Caco-2 (cell line): ENCODE data around the gene D2HGDH. TPM values are rescaled to one million over a fixed set of nuclear protein-coding genes. Genes with fewer than 3 reads are reported as not detected.

Experiments
- BruUV-seq: library from RNA; stranded (reverse); fragments of 400-500 nt; replicated peaks from 2 replicates; lab custom pipeline; 2021; lab: Mats Ljungman, UMichigan
- CTCF ChIA-PET: fragments of 300-600 bp; sonication (Branson Sonifier 250); formaldehyde crosslinking; loops from one replicate; lab custom pipeline; 2022; ENCODE audit warnings: antibody characterized with exemption; lab: Charles Lee
- POLR2A ChIA-PET: fragments of 300-600 bp; sonication (Branson Sonifier 250); formaldehyde crosslinking; loops from one replicate; lab custom pipeline; 2022; ENCODE audit warnings: antibody characterized with exemption; lab: Charles Lee
- DNase-seq, 2 experiments: peaks; one replicate each; pipeline versions ENCODE4 v3.0.0 to v3.0.0-alpha.2; 2020 to 2022
- H3K27me3 ChIP-seq: replicated peaks from 2 replicates; pipeline ENCODE4 v1.6.0; 2011; ENCODE audit warnings: low read length; ENCODE audit not compliant: control insufficient read depth, insufficient read depth
- H3K36me3 ChIP-seq: 2 replicates; pipeline ENCODE4 v1.5.1; 2011; ENCODE audit warnings: low read length; ENCODE audit not compliant: control insufficient read depth, insufficient read depth
- H3K4me1 ChIP-seq: fragments of 250-450 bp; sonication (Bioruptor Pico); 2 replicates; pipeline ENCODE4 v1.5.1; 2020; ENCODE audit warnings: mild to moderate bottlenecking
- H3K4me3 ChIP-seq: 2 replicates; pipeline ENCODE4 v1.5.1; 2011; ENCODE audit warnings: low read depth, mild to moderate bottlenecking, control low read depth, low read length
- H3K9me3 ChIP-seq: fragments of 250-450 bp; sonication (Bioruptor Pico); 2 replicates; pipeline ENCODE4 v1.5.1; 2020; ENCODE audit warnings: mild to moderate bottlenecking, moderate library complexity
- H3K27ac Mint-ChIP-seq: one replicate; pipeline ENCODE4 v1.8.0; 2022; ENCODE audit warnings: mixed read lengths; ENCODE audit not compliant: unreplicated experiment
- H3K27me3 Mint-ChIP-seq: one replicate; pipeline ENCODE4 v1.8.0; 2022; ENCODE audit warnings: mixed read lengths; ENCODE audit not compliant: insufficient read depth, unreplicated experiment
- H3K36me3 Mint-ChIP-seq: one replicate; pipeline ENCODE4 v1.8.0; 2022; ENCODE audit warnings: mild to moderate bottlenecking, mixed read lengths; ENCODE audit not compliant: insufficient read depth, unreplicated experiment
- H3K4me1 Mint-ChIP-seq: one replicate; pipeline ENCODE4 v1.8.0; 2022; ENCODE audit warnings: low read depth, mixed read lengths; ENCODE audit not compliant: unreplicated experiment
- H3K4me3 Mint-ChIP-seq: one replicate; pipeline ENCODE4 v1.8.0; 2022; ENCODE audit warnings: mild to moderate bottlenecking, moderate library complexity, mixed read lengths; ENCODE audit not compliant: unreplicated experiment
- H3K9me3 Mint-ChIP-seq: one replicate; pipeline ENCODE4 v1.8.0; 2022; ENCODE audit warnings: mixed read lengths; ENCODE audit not compliant: unreplicated experiment
- intact Hi-C: fragments of 100-400 bp; cut with micrococcal nuclease; formaldehyde crosslinking; loops from one replicate; pipeline ENCODE4 v1.10.0; 2022; ENCODE audit not compliant: unreplicated experiment
- total RNA-seq: library from RNA; stranded (reverse); gene quantifications from 2 replicates; pipeline ENCODE4 v1.2.3, GENCODE V29; 2022
- TF ChIP-seq, protein P1 (sequence below), 2 experiments: fragments of 200-600 bp in 1 of 2; IDR thresholded peaks; 1 replicate in 1 of 2; 2 replicates in 1 of 2; pipeline versions ENCODE4 v1.5.1 to v1.8.0; 2011 to 2022; ENCODE audit warnings: antibody characterized with exemption in 1 of 2, control low read depth in 1 of 2, inconsistent platforms in 1 of 2, low read depth in 1 of 2, low read length in 1 of 2, mild to moderate bottlenecking in 1 of 2, moderate library complexity in 1 of 2; ENCODE audit not compliant: insufficient read depth in 1 of 2, severe bottlenecking in 1 of 2, unreplicated experiment in 1 of 2

Gene D2HGDH
- total RNA-seq, 1 experiment from 2014 or later, result 35.4 TPM

DNA sequence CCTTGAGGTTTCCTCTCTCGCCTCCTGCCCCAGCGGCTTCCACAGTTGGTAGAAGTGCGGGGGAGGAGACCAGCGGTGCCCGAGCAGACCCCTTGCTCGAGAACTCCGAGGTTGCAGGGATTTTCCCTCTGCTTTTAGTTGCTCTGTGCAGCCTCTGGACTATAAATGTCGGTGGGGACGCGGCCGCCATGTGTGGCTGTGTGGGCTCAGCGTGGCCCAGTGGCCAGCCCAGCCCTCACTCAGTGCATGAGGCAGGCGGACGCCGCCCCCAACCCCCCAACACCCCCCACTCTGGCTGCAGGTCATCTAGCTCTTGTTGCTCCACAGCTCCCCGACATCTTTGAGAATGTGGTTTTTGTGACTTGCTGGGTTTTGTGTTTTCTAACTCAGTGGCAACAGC lies 15.3 kb upstream of the D2HGDH start:
- CTCF ChIA-PET, result no interaction called here

DNA sequence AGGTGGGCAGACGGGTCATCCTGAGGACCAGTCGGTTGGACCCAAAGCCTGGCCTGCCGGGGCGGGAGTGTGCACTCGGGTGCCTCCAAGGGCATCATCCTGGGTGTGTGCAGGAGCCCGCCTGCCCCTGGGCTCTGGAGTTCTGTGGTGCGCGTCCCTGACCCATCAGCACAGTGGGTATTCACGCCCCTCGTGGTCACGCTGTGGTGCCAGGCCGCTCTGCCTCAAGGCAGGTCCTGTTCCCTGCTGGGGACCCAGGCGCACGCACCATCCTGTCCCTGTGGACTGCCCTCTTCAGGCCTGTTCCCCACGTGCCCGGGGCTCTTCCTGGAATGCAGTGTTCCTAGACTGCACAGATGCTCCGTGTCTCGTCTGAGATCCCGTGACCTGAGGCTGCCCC lies 14.3 kb upstream of the D2HGDH start:
- Mint-ChIP-seq H3K9me3 (no peaks in the 10 kb centered on the region), H3K27ac (no peak overlapping the region), H3K4me1 (no peaks in the 10 kb centered on the region), H3K36me3 (peaks cover 56% of the 10 kb centered on the region), H3K27me3 (no peaks in the 10 kb centered on the region), H3K4me3 (no peak overlapping the region)
- TF ChIP-seq, protein P1, sequence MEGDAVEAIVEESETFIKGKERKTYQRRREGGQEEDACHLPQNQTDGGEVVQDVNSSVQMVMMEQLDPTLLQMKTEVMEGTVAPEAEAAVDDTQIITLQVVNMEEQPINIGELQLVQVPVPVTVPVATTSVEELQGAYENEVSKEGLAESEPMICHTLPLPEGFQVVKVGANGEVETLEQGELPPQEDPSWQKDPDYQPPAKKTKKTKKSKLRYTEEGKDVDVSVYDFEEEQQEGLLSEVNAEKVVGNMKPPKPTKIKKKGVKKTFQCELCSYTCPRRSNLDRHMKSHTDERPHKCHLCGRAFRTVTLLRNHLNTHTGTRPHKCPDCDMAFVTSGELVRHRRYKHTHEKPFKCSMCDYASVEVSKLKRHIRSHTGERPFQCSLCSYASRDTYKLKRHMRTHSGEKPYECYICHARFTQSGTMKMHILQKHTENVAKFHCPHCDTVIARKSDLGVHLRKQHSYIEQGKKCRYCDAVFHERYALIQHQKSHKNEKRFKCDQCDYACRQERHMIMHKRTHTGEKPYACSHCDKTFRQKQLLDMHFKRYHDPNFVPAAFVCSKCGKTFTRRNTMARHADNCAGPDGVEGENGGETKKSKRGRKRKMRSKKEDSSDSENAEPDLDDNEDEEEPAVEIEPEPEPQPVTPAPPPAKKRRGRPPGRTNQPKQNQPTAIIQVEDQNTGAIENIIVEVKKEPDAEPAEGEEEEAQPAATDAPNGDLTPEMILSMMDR (IDR thresholded peaks at IDR 0.05; ENCODE audit: insufficient read depth in 1 of 2, low read depth in 1 of 2, low read length in 1 of 2, severe bottlenecking in 1 of 2, unreplicated experiment in 1 of 2), result no peak
- 0 out of 2 replicates have a peak, but pooled peaks cover 3% of the 10 kb centered on the region for H3K9me3 ChIP-seq
- ChIA-PET CTCF (no interaction called here), POLR2A (no interaction called here)
- BruUV-seq, result no TSS peak
- no peaks in the 10 kb centered on the region for H3K4me1 ChIP-seq
- no peak overlapping the region for H3K4me3 ChIP-seq
- no peak for DNase-seq
- intact Hi-C loops, result no loop called here
- H3K27me3 ChIP-seq, result no peaks in the 10 kb centered on the region
- H3K36me3 ChIP-seq, result peaks cover 2% of the 10 kb centered on the region

More for the DNA sequence above, 15.3 kb upstream of the D2HGDH start:
- Mint-ChIP-seq H3K36me3 (peaks cover 64% of the 10 kb centered on the region), H3K27me3 (no peaks in the 10 kb centered on the region), H3K4me1 (no peaks in the 10 kb centered on the region), H3K9me3 (no peaks in the 10 kb centered on the region), H3K4me3 (no peak overlapping the region), H3K27ac (no peak overlapping the region)
- Histone ChIP-seq H3K36me3 (peaks cover 2% of the 10 kb centered on the region), H3K27me3 (no peaks in the 10 kb centered on the region), H3K9me3 (0 out of 2 replicates have a peak, but pooled peaks cover 3% of the 10 kb centered on the region), H3K4me3 (no peak overlapping the region), H3K4me1 (no peaks in the 10 kb centered on the region)
- no TSS peak for BruUV-seq
- intact Hi-C loops, result no loop called here
- no peak for DNase-seq
- TF ChIP-seq, protein P1 (IDR thresholded peaks at IDR 0.05; ENCODE audit: insufficient read depth in 1 of 2, low read depth in 1 of 2, low read length in 1 of 2, severe bottlenecking in 1 of 2, unreplicated experiment in 1 of 2), result no peak
- POLR2A ChIA-PET, result no interaction called here

DNA sequence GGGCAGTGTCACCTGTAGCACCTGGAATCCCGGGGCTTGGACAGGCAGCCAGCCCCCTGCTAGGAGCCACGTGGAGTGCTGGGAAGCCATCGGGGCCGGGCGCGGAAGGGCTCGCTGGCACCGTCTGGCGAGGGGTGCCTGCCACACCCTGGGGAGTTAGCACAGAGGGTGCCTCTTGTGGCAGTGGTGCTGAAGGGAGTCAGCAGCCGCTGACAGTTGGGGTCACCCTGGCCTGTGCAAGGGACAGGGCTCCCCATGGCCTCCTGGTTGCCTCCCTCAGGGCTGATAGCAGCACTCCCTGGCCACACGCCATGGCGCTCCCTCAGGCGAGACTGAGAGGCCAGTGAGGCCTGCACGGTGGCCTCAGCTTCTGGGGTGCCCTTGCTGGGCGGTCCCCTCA lies 13.9 kb upstream of the D2HGDH start:
- intact Hi-C loops, result no loop called here
- H3K36me3 Mint-ChIP-seq, result peaks cover 56% of the 10 kb centered on the region
- Histone ChIP-seq H3K36me3 (peaks cover 2% of the 10 kb centered on the region), H3K4me3 (no peak overlapping the region), H3K9me3 (0 out of 2 replicates have a peak, but pooled peaks cover 3% of the 10 kb centered on the region), H3K4me1 (no peaks in the 10 kb centered on the region), H3K27me3 (no peaks in the 10 kb centered on the region)
- TF ChIP-seq, protein P1 (IDR thresholded peaks at IDR 0.05; ENCODE audit: insufficient read depth in 1 of 2, low read depth in 1 of 2, low read length in 1 of 2, severe bottlenecking in 1 of 2, unreplicated experiment in 1 of 2), result no peak
- no peaks in the 10 kb centered on the region for H3K27me3 Mint-ChIP-seq
- ChIA-PET POLR2A (no interaction called here), CTCF (no interaction called here)
- H3K4me3 Mint-ChIP-seq, result no peak overlapping the region
- BruUV-seq, result no TSS peak
- no peak overlapping the region for H3K27ac Mint-ChIP-seq
- no peak for DNase-seq
- no peaks in the 10 kb centered on the region for H3K9me3 Mint-ChIP-seq
- H3K4me1 Mint-ChIP-seq, result no peaks in the 10 kb centered on the region
